ENCODE measurements around the gene VOPP1. TPM values are rescaled to one million over a fixed set of nuclear protein-coding genes. Genes with fewer than 3 reads are reported as not detected.
A peak's percentile ranks its signal among the peaks of the same experiment; 100 is the strongest.

Gene VOPP1
- total and polyA plus RNA-seq, 9 of the 15 experiments (the other 6 are each of a cell fraction or from before 2014, with no cell fraction given): 8.2 to 45.8 (median 31.2) TPM

GRCh38 chr7:55575733-55576132 lies 3.4 kb upstream of the VOPP1 start:
- H4K20me1 ChIP-seq (replicated peaks; ENCODE audit: control insufficient read depth, insufficient read depth, low read length): no peaks in the 10 kb centered on the region
- no peak overlapping the region for H3K4me3 ChIP-seq
- in situ Hi-C loops (cut with MboI) (no loop called here), intact Hi-C loops (cut with micrococcal nuclease) (loop anchor here (10.0 kb wide), 1 partner anchor 389 kb away; the partner anchor contains the start of gene NIPSNAP2)
- no peaks in the 10 kb centered on the region for H3K36me3 ChIP-seq (ENCODE audit: control insufficient read depth, insufficient read depth, low read length)
- WGBS (ENCODE audit: insufficient coverage, low coverage, missing lambda C conversion rate): 12% methylated on average over 4 of the region's 4 CpGs
- H3K9me3 ChIP-seq (replicated peaks; ENCODE audit: control insufficient read depth, insufficient read depth, low read depth, low read length): no peaks in the 10 kb centered on the region
- no peak overlapping the region for H3K9ac ChIP-seq (ENCODE audit: insufficient read depth in 1 of 2, low read depth in 2 of 2, low read length in 2 of 2)
- no peaks in the 10 kb centered on the region for H3K27me3 ChIP-seq (ENCODE audit: control insufficient read depth in 2 of 2, insufficient read depth in 2 of 2, low read length in 2 of 2)
- H3K9me1 ChIP-seq (ENCODE audit: control insufficient read depth, insufficient read depth, low read length): no peaks in the 10 kb centered on the region
- no peak overlapping the region for H3K4me2 ChIP-seq (ENCODE audit: insufficient read depth, low read length)
- ChIA-PET CTCF (ENCODE audit: low intra/inter-chr PET ratio) (no interaction called here), POLR2A (no interaction called here)
- H3K27ac ChIP-seq (ENCODE audit: extremely low read depth, low read depth, low read length): no peak overlapping the region
- H3K4me1 ChIP-seq (replicated peaks in 1 of 2; ENCODE audit: control insufficient read depth in 2 of 2, insufficient read depth in 2 of 2, low read length in 2 of 2): peaks cover 6 to 18% of the 10 kb centered on the region in 2 experiments
- ATAC-seq (no peak), DNase-seq (ENCODE audit: extremely low read depth in 1 of 4, low spot score in 3 of 4) (peak in 1 of 4 experiments; percentile 37), FAIRE-seq (no peak)
- peaks cover 13% of the 10 kb centered on the region for H3K79me2 ChIP-seq (ENCODE audit: control insufficient read depth, insufficient read depth, low read length)
- H2AFZ ChIP-seq (ENCODE audit: low read depth, low read length): 0 out of 2 replicates have a peak overlapping the region, but pooled peaks have one; percentile 27
- BruUV-seq (replicated peaks): no TSS peak
- TF ChIP-seq TSHZ1 (CRISPR knock-in tag; IDR thresholded peaks at IDR 0.05) (no peak), ZNF277 (CRISPR knock-in tag; IDR thresholded peaks at IDR 0.05; ENCODE audit: borderline replicate concordance) (no peak), ZNF655 (CRISPR knock-in tag; IDR thresholded peaks at IDR 0.05) (no peak), FIP1L1 (IDR thresholded peaks at IDR 0.05; ENCODE audit: low read depth, low read length, poor library complexity, severe bottlenecking) (no peak), ATF7 (IDR thresholded peaks at IDR 0.05) (peak; percentile 33; the same call in 1 of the 2 replicates), SOX6 (IDR thresholded peaks at IDR 0.05) (no peak), ZC3H4 (CRISPR knock-in tag; IDR thresholded peaks at IDR 0.05; ENCODE audit: borderline replicate concordance) (no peak), E2F4 (CRISPR knock-in tag; IDR thresholded peaks at IDR 0.05; ENCODE audit: low read depth) (no peak), CEBPG (CRISPR knock-in tag; IDR thresholded peaks at IDR 0.05) (no peak), CEBPG (tag; conservative IDR thresholded peaks at IDR 0.05 in 1 of 2, IDR thresholded peaks at IDR 0.05 in 1 of 2) (peak; percentile 62 to 87; a peak in 3 of 4 replicates), PBX2 (CRISPR knock-in tag; IDR thresholded peaks at IDR 0.05; ENCODE audit: low read depth) (no peak), PBX2 (tag; conservative IDR thresholded peaks at IDR 0.05; ENCODE audit: low read depth) (0 out of 2 replicates have a peak, but pooled peaks have one; percentile 24)
